SU-DHL-6 (cell line): ENCODE data around the gene AHR.

ENCODE experiments used
- H2AFZ ChIP-seq: fragments of 200-600 bp; sonication (generic); 2 replicates; pipeline ENCODE4 v1.6.1; 2014; ENCODE audit warnings: low read depth, mild to moderate bottlenecking, moderate library complexity, mixed read lengths, antibody characterized with exemption, low read length; ENCODE audit not compliant: severe bottlenecking
- H3F3A ChIP-seq: fragments of 200-600 bp; shearing (Covaris generic); 2 replicates; pipeline ENCODE4 v1.6.0; 2016; ENCODE audit warnings: antibody characterized with exemption, mild to moderate bottlenecking; ENCODE audit not compliant: insufficient read depth
- H3K27ac ChIP-seq: fragments of 200-600 bp; sonication (generic); 2 replicates; pipeline ENCODE4 v1.5.1; 2016; ENCODE audit warnings: low read depth, mild to moderate bottlenecking, low read length, moderate library complexity, mixed read lengths
- H3K27me3 ChIP-seq: fragments of 200-600 bp; sonication (generic), shearing (Covaris generic); 2 replicates; pipeline ENCODE4 v1.6.0; 2014; ENCODE audit warnings: mild to moderate bottlenecking, low read length
- H3K36me3 ChIP-seq: fragments of 200-600 bp; sonication (generic); 2 replicates; pipeline ENCODE4 v1.6.1; 2014; ENCODE audit warnings: mild to moderate bottlenecking, low read length, mixed read lengths
- H3K4me2 ChIP-seq: fragments of 300-600, 200-600 bp; shearing (Covaris generic), sonication (generic); 2 replicates; pipeline ENCODE4 v1.6.0; 2014; ENCODE audit warnings: low read length, low read depth, mild to moderate bottlenecking; ENCODE audit not compliant: poor library complexity, severe bottlenecking
- H3K4me3 ChIP-seq: fragments of 200-600 bp; sonication (generic); 2 replicates; pipeline ENCODE4 v1.5.1; 2014; ENCODE audit warnings: antibody characterized with exemption, low read length, mild to moderate bottlenecking, mixed read lengths; ENCODE audit not compliant: insufficient read depth, poor library complexity, severe bottlenecking
- H3K79me2 ChIP-seq: fragments of 200-600 bp; sonication (generic); 2 replicates; pipeline ENCODE4 v1.6.1; 2014; ENCODE audit warnings: mild to moderate bottlenecking, low read length, moderate library complexity; ENCODE audit not compliant: insufficient read depth
- H3K9ac ChIP-seq: fragments of 200-600 bp; sonication (generic); 2 replicates; pipeline ENCODE4 v1.7.0; 2014; ENCODE audit warnings: mild to moderate bottlenecking, low read length
- H3K9me2 ChIP-seq: fragments of 200-600 bp; sonication (generic); replicated peaks from 2 replicates; pipeline ENCODE4 v1.6.1; 2014; ENCODE audit warnings: low read length; ENCODE audit not compliant: insufficient read depth
- H3K9me3 ChIP-seq: fragments of 200-600 bp; sonication (generic); 2 replicates; pipeline ENCODE4 v1.6.1; 2014; ENCODE audit warnings: low read length, mixed read lengths; ENCODE audit not compliant: insufficient read depth
- H4K20me1 ChIP-seq: fragments of 200-600 bp; sonication (generic); 2 replicates; pipeline ENCODE4 v1.6.1; 2014; ENCODE audit warnings: low read depth, mild to moderate bottlenecking, antibody characterized with exemption, low read length, moderate library complexity, mixed read lengths
- EZH2phosphoT487 ChIP-seq: fragments of 200-600 bp; sonication (generic), shearing (Covaris generic); conservative IDR thresholded peaks from 2 replicates; pipeline ENCODE4 v1.6.1; 2018; ENCODE audit warnings: mild to moderate bottlenecking, antibody characterized with exemption, low read length, moderate library complexity, mixed read lengths
- TF ChIP-seq, protein P1 (sequence below): fragments of 200-600 bp; sonication (generic); IDR thresholded peaks from one replicate; pipeline ENCODE4 v1.5.1; 2017; ENCODE audit warnings: antibody characterized with exemption, mild to moderate bottlenecking, low read length, moderate library complexity; ENCODE audit not compliant: insufficient read depth, poor library complexity, severe bottlenecking

AHR gene

GRCh38 chr7:17359610-17360009 is 61.2 kb downstream of the AHR start:
- Histone ChIP-seq H2AFZ (no peak overlapping the region), H3F3A (no peaks in the 10 kb centered on the region), H3K9me2 (no peaks in the 10 kb centered on the region; the same call in 1 of the 2 replicates), H3K9me3 (no peaks in the 10 kb centered on the region), H4K20me1 (no peaks in the 10 kb centered on the region), H3K79me2 (no peaks in the 10 kb centered on the region), H3K27ac (no peak overlapping the region), H3K27me3 (no peaks in the 10 kb centered on the region), H3K36me3 (no peaks in the 10 kb centered on the region), H3K4me2 (no peak overlapping the region), H3K9ac (no peak overlapping the region), H3K4me3 (no peak overlapping the region)
- TF ChIP-seq, protein P1, sequence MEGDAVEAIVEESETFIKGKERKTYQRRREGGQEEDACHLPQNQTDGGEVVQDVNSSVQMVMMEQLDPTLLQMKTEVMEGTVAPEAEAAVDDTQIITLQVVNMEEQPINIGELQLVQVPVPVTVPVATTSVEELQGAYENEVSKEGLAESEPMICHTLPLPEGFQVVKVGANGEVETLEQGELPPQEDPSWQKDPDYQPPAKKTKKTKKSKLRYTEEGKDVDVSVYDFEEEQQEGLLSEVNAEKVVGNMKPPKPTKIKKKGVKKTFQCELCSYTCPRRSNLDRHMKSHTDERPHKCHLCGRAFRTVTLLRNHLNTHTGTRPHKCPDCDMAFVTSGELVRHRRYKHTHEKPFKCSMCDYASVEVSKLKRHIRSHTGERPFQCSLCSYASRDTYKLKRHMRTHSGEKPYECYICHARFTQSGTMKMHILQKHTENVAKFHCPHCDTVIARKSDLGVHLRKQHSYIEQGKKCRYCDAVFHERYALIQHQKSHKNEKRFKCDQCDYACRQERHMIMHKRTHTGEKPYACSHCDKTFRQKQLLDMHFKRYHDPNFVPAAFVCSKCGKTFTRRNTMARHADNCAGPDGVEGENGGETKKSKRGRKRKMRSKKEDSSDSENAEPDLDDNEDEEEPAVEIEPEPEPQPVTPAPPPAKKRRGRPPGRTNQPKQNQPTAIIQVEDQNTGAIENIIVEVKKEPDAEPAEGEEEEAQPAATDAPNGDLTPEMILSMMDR, result no peak
- TF ChIP-seq EZH2phosphoT487, result no peak

DNA sequence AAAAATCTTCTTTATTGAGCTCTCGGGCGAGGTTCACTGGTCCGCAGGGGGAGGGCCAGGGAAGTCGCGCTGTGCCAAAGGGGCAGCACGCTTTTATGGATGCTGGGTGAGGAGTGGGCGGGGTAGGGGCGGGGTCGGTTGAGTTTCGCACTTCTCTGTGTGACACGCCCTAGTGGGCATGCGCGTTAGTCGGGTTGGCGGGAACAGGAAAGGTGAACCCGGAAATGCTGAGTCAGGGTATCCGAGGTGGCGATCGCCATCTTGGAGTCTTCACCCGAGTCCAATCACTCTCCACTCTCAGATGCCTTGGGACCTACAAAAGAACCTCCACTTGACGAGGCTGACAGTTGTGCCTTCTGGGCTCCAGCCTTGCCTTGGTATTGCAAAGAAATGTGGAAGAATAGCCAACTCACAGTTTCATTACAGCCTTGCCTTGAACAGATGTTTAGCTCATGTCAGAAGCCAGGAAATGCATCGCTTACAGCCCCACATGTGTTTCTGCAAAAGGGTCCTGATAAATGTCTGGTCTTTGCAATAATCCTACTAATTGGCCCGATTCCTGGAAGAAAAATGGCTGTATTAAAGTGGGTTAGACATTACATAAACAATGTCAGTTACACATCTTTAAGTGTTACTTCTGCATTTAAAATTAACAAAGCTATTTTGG is 64.1 kb downstream of the AHR start:
- H3K9me2 ChIP-seq, result no peaks in the 10 kb centered on the region; the same call in 1 of the 2 replicates
- no peak overlapping the region for H3K4me3 ChIP-seq
- H3K27me3 ChIP-seq, result no peaks in the 10 kb centered on the region
- no peaks in the 10 kb centered on the region for H3K9me3 ChIP-seq
- no peak overlapping the region for H3K27ac ChIP-seq
- H3F3A ChIP-seq, result no peaks in the 10 kb centered on the region
- no peaks in the 10 kb centered on the region for H4K20me1 ChIP-seq
- H2AFZ ChIP-seq, result no peak overlapping the region
- no peak overlapping the region for H3K4me2 ChIP-seq
- H3K36me3 ChIP-seq, result no peaks in the 10 kb centered on the region
- no peaks in the 10 kb centered on the region for H3K79me2 ChIP-seq
- TF ChIP-seq EZH2phosphoT487, result no peak
- TF ChIP-seq, protein P1, result no peak
- H3K9ac ChIP-seq, result no peak overlapping the region

GRCh38 chr7:17364671-17365070 is 66.2 kb downstream of the AHR start:
- Histone ChIP-seq H3K4me3 (no peak overlapping the region), H3K27me3 (no peaks in the 10 kb centered on the region), H3K79me2 (no peaks in the 10 kb centered on the region), H4K20me1 (no peaks in the 10 kb centered on the region), H3K27ac (no peak overlapping the region), H3K9me3 (no peaks in the 10 kb centered on the region), H3F3A (no peaks in the 10 kb centered on the region), H3K36me3 (no peaks in the 10 kb centered on the region), H3K9me2 (no peaks in the 10 kb centered on the region; the same call in 1 of the 2 replicates), H3K4me2 (no peak overlapping the region), H2AFZ (no peak overlapping the region), H3K9ac (no peak overlapping the region)
- no peak for TF ChIP-seq EZH2phosphoT487
- TF ChIP-seq, protein P1, result no peak
